PFSK-1 (cell line): Measurements from ENCODE around the gene RALGDS.

Experiments used
- POLR2AphosphoS5 ChIP-seq: IDR thresholded peaks from 2 replicates; pipeline ENCODE4 v1.6.1; 2012; ENCODE audit warnings: low read depth, mild to moderate bottlenecking, control low read depth, low read length, moderate library complexity
- TAF1 ChIP-seq: IDR thresholded peaks from 2 replicates; pipeline ENCODE4 v1.6.1; 2012; ENCODE audit warnings: low read length, control low read depth, borderline replicate concordance; ENCODE audit not compliant: insufficient read depth

DNA sequence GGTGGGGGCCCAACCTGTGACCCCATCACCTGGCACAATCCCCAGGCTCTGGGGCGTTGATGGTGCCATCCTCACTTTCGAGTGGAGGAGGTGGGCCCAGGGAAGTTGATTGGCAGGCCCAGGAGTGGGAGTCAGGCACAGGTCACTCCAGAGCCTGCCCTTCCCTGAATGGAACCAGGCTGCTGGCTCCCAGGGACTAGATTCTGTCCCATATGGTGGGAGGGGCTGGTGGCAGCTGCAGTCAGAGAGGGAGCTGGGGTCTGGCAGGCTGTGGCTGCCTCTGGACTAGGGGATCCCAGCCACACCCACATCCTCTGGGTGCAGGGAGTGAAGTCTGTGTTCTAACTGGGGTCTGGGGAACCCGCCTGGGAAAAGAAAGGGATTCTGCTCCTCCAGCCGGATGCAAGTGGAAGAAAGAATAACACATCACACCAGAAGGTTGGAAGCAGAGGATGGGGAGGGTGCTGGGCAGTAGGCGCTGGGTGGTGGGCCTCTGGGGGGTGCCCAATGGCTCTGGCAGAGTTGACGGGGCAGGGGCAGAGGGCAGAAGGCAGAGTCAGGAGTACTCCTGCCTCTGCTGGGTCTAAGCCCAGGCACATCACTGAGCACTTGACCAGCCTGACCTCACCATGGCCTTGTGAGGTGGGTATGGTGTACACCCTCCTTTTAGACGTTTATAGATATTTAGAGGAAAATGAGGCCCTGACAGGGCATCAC, 33.5 kb downstream of the RALGDS start:
- TF ChIP-seq TAF1 (no peak), POLR2AphosphoS5 (no peak)
